ENCODE results near the gene TBC1D13.
"Not testable (repeated sequence)": the region's sequence is repeated elsewhere in the genome, so short reads cannot be mapped to it uniquely, and the experiment has no call there.

Gene TBC1D13

DNA sequence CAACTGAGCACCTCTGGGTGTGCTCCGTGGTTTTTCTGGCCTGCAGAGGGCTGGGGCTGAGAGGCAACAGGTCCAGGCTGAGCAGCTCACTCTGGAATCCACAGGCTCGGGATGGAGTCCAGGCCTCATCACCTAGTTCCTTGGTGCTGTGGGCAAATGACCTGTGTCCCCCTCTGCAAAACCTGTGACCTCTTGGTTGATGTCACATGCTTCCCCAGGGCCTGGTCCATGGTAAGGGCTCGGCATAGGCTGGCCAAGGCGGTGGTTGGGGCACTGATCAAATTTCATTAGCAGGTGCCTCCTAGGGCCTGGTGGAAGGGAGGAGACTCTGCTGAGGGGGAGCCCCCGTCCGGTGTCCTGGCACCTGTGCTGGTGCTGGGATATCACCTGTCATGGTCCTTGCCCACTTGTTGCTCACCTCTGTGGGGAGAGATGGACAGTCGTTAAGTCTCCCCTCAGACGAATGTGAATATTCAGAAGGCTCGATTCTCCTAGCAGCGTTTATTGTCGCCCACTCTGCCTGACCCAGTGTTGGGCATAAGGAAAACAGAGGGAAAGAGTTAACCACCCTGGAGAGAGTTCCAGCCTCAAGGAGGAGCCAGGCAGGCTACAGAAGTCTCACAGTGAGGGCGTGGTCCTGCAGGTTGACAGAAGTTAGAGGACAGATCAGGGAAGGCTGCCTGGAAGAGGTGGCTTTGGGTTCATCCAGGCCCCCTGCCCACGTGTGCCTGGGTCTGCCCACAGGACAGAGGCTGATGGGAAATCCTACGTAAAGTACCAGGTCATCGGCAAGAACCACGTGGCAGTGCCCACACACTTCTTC is 34.7 kb downstream of the TBC1D13 start:
- DNase-seq, result peak; percentile 37

DNA sequence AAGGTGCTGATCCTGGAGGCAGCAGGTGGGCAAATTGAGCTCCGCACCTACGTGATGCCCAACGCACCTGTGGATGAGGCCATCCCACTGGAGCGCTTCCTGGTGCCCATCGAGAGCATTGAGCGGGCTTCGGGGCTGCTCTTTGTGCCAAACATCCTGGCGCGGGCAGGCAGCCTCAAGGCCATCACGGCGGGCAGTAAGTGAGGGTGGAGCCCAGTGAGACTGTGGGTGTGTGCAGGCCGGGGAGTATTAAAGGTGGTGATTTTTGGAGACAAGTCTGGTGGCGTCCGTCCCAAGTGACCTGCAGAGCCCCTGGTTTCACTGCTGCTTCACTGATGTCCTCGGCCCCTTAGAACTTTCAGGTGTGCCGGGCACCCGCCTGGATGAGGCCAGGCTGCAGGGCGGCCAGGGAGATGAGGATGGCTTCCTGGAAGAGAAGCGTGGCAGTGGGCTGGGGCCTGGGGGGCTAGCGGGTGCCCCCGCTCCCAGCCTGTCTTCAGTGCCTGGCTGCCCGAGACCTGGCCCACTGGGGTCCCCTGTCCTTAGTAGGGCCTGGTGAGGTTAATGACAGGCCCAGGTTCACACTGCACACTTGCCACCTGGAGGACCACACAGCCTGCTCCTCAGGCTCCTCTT is 35.5 kb downstream of the TBC1D13 start:
- DNase-seq, result peak; percentile 46

DNA sequence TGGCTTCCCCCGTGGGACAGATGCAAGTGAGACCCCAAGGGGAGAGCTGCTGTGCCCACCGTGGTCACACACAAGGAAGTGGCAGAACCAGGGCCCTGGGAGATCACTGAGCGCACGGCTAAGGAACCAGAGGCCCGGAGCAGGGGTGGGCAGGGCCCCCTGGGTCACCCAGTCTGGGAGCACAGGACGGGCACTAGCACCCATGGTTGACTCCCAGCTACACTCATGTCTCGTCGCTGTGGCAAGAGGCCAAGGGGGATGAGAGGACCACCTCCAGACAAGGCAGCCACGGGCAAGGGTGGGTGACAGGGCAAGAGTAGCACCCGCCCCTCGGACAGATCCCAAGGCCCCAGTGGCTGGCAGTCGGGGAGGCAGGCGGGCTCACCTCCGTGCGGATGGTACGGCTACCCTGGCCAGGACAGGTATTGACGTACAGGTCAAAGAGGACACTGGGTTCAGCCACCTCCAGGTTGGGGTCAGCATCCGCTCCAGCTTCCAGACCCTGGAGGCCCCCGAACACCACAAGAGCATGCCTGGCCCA is 36.4 kb downstream of the TBC1D13 start:
- no peak for DNase-seq

DNA sequence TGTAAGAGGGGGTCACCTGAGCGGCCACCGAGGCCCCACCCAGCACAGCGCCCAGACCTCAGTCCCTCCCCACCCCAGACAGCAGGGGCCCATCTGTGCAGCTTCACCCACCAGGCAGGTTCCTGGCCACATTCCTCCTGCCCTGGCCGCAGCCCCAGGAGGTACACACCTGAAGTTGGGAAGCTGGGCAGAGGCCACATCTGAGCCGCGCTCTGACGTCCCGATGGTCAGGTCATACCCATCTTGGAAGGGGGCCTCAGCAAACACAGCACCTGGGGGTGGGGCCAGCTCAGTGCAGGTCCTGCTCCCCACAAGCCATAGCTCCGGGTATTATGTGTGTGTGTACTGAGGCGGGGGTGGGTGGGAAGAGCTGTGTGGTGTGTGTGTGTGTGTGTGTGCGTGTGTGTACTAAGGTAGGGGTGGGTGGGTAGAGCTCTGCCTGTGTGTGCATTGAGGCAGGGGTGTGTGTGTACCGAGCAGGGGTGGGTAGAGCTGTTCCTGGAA is 36.9 kb downstream of the TBC1D13 start:
- DNase-seq, result no peak

DNA sequence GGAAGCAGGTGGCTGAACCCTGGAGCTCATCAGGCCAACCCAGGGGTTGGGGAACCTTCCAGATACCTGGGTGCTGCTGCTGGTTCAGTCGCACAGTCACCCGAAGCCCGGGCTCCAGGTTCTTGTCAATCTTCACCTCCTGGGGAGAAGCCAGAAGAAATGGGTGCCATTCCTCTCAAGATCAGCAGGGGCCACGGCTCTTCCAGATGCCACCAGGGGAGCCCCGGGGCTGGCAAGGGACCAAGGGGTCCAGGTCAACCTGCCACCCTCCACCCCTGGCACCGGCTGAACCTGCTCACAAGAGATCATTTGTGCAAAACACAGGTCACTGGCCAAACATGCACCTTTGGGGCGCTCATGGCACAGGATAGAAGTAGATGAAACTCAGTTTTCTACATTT is 37.9 kb downstream of the TBC1D13 start:
- DNase-seq, result no peak

DNA sequence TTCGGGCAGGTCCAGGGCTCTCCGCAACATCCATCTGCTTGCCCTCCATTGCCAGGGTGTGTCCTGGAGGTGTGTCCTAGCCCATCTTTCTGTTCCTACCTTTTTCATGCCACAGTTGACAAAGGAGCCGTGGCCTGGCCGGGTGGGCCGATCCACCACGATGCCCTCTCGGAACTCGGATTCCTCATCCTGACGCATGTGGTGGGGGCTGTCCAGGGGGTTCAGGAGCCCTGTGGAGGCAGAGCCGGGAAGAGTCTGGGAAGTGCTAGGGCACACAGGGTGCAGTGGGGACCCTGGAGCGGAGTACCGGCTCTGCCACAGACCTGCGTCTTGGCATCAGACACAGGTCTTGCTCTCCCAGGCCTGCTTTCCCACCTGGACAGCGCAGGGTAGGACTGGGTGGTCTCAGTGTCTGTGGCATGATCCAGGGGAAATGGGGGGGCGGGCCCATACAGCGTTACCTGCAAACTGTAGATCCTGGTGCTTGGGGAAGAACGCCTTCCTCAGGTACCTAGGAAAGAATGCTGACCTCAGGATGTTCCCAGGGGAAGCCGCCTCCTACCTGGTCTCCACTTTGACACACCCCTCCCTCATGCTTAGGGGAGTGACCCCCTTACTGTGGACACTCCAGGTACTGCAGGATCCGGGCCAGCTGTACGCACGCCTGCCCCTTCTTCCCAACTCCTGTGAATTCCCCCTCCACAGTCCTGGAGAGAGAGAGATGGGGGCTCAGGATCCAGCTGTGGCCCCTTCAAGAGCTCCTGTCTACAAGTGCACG is 39.1 kb downstream of the TBC1D13 start:
- DNase-seq, result peak; percentile 64

DNA sequence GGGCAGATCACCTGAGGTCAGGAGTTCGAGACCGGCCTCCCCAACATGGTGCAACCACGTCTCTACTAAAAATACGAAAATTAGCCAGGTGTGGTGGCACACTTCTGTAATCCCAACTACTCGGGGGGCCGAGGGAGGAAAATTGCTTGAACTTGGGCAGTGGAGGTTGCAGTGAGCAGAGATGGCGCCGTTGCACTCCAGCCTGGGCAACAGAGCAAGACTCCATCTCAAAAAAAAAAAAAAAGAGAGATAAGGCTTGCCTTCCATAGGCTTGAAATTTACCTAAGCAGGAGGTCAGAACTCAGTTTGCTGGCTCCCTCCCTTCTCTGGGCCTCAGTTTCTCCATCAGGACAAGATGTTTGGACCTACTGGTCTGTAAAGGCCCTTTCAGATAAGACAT is 41.2 kb downstream of the TBC1D13 start:
- no peak for DNase-seq

DNA sequence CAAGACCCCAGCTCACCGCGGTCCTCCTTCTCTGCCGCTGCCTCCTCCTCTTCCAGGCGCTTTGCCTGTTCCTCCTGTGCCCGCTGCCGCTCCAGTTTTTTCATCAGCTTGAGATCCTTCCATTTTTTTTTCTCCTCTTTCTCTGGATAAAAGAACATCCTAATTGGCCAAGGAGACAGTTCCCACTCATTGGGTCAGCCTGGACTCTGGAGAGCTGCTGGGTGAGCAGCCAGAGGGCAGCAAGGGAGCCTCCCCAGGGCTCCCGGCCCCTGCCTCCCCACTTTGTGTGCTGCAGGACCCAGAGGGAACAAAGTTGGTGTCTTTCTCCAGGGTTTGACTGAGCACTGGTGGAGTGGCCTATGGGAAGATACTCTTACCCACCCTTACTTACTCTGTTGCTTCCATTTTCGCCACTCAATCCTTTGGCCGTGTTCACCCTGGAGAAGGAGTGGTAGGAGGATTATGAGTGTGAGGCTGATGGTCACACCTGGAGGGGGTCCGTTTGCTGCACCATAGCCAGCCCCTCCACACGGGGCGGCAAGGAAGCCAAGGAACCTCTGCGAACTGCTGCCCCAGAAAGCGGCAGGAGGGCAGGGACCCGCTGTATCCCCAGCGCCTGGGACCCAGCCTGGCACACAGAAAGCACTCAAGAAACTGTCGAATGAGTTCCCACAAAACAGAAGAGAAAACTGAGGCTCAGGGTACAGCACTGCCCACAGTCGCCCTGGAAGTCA is 41.8 kb downstream of the TBC1D13 start:
- DNase-seq, result no peak

DNA sequence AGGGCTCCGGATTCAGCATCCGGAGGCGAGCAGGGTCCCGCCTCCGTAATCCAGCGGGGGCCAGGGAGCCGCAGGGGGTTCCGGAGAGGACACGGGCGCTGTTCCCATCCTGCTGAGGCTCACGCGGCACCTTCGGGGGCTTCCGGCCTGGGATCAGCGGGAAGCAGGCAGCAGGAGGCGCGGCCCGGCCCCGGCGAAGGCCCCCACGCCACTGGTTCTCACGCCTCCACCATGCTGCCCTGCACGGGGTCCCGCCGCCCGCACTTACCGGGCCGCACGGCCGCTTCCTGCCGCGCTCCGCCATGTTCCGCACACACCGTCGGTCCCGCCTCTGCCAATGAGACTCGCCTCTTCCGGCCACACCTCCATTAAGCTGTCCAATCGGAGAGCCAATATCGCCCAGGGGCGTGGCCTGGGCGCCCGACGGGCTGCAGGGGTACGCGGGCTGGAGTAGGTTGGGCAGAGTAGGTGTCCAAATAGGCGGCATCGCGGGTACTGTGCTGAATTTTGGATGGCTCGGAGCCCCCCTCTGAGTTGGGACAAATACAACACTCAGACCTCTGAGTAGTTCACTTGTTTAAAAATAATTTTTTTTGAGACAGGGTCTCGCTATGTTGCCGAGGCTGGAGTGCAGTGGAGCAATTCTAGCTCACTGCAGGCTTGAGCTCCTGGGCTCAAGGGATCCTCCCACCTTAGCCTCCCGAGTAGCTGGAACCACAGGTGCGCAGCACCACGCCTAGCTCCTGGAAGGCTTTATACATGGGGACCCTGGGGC is 42.6 kb downstream of the TBC1D13 start, which contains the start of gene SPOUT1:
Gene SPOUT1, minus strand, starts transcription at position 318 of the 775 bp plus-strand sequence. Its CDS starts 14 bp downstream, at position 304.
- DNase-seq, result peak; percentile 98

DNA sequence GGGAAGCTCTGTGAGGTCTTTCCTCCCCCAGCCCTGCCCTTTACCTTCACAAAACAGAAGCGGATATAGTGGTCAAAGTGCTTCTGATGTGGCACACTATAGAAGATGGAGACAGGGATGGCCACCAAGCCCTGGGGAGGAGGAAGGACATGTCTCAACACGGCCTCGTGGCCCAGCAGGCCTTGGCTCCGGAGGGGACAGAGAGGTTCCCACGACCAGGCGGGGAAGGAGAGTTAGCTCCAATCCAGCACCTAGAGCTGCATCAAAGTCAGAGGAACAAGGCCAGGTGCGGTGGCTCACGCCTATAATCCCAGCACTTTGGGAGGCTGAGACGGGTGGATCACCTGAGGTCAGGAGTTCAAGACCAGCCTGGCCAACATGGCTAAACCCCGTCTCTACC is 46.6 kb downstream of the TBC1D13 start:
- DNase-seq, result no peak

DNA sequence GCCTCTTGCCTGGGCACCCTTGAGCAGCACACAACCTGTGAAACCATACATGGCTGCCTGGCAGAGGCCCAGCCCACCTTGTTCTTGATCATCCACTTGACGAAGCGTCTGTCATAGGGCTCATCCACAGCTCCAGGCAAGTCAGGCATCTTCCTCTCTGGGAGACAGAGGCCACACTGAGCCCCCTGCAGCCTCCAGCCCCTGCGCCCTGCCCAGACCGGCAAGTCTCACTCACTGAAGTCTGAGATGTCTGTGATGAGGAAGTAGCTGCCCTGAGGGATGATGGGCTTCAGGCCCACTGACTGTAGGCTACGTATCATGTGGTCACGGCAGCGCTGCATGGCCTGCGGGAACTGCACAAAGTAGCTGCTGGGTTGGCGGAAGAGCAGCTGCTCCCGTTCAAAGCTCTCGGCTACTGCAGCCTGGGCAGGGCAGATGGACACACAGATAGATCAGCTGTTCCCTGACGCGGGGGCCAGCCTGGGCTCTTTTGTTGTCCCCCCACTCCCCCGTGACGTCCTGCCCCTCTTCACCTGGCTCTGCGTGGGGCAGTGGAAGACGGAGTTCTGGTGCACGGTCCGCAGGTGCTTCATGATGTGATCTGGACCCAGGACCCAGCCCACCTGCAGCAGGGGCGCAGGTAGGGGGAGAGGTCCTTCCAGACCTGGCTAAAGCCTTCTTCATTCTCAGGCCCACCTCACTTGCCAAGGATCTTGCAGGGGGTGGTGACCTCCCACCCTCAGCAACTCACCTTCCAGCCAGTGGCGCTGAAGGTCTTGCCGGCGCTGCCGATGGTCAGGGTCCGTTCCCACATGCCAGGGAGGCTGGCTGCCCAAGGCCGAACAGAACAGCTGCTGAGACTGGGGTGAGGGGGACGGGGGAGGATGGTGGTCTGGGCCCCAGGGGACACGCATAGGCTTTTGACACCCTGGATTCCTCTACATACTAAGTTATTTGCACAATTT is 48.5 kb downstream of the TBC1D13 start:
- no peak for DNase-seq

DNA sequence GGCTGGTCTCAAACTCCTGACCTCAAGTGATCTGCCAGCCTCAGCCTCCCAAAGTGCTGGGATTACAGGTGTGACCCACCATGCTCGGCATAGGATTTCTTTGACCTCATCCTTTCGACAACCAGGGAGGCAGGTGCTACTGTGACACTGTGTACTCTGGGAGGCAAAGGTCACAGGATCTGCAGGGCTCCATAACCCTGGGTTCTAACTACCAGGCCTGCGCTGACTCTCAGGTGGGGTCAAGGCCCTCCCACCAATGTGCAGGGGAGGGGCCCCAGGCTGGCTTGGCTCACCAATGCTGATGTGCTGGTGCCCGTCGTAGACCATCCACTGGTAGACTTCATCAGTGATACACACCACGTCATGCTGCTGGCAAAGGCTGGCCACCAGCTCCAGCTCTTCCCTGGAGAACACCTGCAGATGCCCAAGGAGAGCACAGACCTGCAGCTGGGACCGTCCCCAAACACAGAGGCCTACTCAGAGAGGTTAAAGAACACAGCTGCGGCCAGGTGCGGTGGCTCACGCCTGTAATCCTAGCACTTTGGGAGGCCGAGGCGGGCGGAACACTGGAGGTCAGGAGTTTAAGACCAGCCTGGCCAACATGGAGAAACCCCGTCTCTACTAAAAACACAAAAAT is 49.6 kb downstream of the TBC1D13 start:
- no peak for DNase-seq

DNA sequence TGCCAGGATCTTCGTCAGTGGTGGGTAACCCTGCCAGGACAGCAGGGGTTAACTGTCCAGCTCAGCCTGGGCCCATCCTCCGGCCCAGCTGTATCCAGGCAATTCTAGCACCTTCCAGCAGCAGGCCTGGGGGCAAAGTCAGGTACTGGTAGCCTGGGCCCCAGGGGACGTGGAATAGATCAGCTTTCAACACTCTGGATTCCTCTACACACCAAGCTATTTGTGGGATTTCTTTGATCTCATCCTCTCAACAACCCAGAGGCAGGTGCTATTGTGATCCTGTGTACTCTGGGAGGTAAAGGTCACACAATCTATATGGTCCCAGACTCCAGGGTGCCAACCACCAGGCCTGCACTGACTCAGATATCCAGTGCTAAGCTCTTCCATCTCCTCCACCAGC is 51.3 kb downstream of the TBC1D13 start:
- DNase-seq, result no peak

DNA sequence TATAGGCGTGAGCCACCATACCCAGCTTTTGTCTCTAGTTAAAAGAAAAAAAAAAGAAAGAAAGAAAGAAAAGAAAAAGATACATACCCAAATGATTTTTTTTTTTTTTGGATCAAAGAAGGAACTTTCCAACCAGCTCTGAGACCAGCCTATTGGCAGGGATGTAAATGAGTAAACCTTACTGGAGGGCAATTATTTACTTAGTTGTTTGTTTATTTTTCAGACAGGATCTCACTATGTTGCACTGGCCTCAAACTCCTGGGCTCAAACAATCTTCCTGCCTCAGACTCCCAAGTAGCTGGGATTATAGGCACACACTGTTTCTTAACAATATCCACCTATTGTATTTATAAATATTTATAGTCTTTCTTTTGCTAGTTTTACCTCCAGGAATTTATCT is 53.5 kb downstream of the TBC1D13 start:
- DNase-seq, result no peak

DNA sequence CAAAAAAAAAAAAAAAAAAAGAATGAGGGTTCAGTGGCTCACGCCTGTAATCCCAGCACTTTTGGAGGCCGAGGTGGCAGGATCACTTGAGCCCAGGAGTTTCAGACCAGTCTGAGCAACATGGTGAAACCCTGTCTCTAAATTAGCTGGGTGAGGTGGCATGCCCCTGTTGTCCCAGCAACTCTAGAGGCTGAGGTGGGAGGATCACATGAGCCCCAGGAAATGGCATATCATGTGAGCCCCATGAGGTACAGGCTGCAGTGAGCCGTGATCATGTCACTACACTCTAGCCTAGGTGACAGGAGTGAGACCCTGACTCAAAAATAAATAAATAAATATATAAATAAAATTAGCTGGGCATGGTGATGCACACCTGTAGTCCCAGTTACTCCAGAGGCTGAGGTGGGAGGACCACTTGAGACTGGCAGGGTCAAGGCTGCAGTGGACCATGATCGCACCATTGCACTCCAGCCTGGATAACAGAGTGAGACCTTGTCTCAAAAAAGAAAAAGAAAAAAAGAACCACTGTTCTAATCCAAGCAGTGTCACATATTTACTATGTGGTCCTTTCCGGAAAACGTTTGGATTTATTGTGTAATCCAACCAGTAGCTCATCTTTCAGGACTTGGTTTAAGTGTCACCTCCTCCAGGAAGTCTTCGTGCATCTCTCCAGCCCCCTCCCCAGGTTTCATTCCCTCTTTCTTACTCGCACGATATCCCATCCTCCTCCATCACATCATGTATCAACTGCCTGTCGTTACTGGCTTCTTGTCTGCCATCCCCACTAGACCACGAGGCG is 54.8 kb downstream of the TBC1D13 start:
- no peak for DNase-seq

DNA sequence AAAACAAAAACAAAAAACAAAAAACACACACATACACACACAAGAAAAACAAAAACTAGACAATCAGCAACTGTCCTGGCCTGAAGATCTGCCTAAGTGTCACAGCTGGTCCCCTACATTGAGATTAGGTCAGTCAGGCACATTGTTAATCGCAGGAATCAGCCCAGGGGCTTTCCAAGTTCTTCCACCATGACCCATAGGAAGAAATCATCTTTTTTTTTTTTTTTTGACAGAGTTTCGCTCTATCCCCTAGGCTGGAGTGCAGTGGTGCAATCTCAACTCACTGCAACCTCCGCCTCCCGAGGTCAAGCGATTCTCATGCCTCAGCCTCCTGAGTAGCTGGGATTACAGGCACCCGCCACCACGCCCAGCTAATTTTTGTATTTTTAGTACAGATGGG is 56.1 kb downstream of the TBC1D13 start:
- DNase-seq, result not testable (repeated sequence)

DNA sequence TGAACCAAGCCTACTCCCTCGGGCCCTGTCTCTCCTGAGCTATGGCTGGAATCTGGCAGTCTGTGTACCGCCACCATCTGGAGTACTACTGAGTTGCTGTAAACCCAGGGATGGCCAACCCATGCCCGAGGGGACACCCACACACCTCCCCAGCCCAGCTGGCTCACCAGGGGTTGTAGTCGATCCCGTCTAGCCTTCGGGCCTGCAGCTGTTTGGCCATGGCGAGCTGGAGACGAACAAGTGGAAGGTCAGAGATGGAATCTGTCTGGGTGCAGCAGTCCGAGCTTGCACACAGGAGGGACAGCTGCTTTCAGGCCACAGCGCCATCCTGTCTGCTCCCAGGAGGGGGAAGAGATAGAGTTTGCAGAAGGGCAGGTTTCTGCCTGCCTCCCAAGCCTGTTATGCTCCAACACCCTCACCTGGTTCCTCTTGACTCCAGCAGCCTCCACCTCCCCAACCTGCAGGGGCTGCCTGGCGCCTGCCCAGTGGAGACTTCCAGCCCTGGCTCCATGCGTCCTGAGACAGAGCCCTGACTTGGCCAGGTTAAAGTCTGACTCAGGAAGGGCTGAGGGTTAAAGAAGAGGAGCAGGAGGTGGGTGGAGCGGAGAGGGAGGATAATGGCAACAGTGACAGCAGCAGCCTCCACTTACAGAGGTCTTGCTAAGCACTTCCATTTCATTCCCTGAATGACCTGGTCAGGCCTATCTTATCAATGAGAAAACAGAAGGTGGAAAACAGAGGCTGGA is 58.3 kb downstream of the TBC1D13 start:
- DNase-seq, result peak; percentile 87

DNA sequence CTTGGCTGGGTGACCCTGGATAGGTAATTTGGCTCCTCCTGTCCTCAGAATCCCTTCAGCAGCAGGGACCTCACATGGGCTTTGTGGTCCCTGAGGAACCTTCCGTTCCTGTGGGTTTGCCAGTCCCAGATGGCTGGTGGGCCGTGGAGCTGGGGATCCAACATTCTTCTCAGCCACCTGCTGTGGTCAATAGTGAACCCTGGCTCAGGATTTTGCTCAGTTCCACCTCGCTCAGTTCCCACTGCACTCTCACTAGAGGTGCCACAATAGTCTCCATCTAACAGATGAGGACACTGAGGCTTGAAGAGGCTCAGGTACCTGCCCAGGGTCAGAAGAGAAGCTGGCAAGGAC is 59.6 kb downstream of the TBC1D13 start:
- DNase-seq, result no peak
